Frontal cortex (tissue), 4 donors: ENCODE results near the gene DLG1. TPM values are rescaled to one million over a fixed set of nuclear protein-coding genes. Genes with fewer than 3 reads are reported as not detected.
"Not testable (repeated sequence)": the region's sequence is repeated elsewhere in the genome, so short reads cannot be mapped to it uniquely, and the experiment has no call there.

Source experiments
- DNase-seq, 2 donors: peaks; one replicate each; pipeline ENCODE4 v3.0.0; 2012; ENCODE audit warnings: low spot score in 2 of 2
- FAIRE-seq: peaks from 2 replicates; lab custom pipeline; 2012; peaks lifted over from hg19 to GRCh38; lab: Jason Lieb, UNC
- total RNA-seq: library from RNA; depleted of rRNA; stranded (reverse); fragments of >200 nt; gene quantifications from one replicate; pipeline ENCODE4 v1.2.3, GENCODE V29; 2014
- donor health status: control.
- donor health status: control.
- donor health status: control.

DLG1 gene
- total RNA-seq, 1 donor from 2014 or later: 112 TPM

GRCh38 chr3:197195326-197195725 is 103.1 kb downstream of the DLG1 start:
- FAIRE-seq (no peak), DNase-seq (no peak)

- FAIRE-seq, DNase-seq: not testable (repeated sequence)
Measured at GRCh38 chr3:197193759-197194158, 104.7 kb downstream of the DLG1 start.

- no peak for FAIRE-seq
Measured at GRCh38 chr3:197191897-197192296, 106.5 kb downstream of the DLG1 start.

GRCh38 chr3:197189623-197190022 is 108.8 kb downstream of the DLG1 start:
- DNase-seq: no peak
- no peak for FAIRE-seq

More at GRCh38 chr3:197191897-197192296, 106.5 kb downstream of the DLG1 start:
- DNase-seq: no peak

GRCh38 chr3:197188963-197189362 is 109.4 kb downstream of the DLG1 start:
- DNase-seq: no peak
- no peak for FAIRE-seq

- FAIRE-seq (peak; percentile 93), DNase-seq (peak; percentile 23 to 28)
Measured at GRCh38 chr3:197186887-197187588, 111.4 kb downstream of the DLG1 start.

GRCh38 chr3:197183582-197183981 is 114.8 kb downstream of the DLG1 start:
- no peak for DNase-seq

GRCh38 chr3:197181741-197182140 is 116.7 kb downstream of the DLG1 start:
- FAIRE-seq (no peak), DNase-seq (no peak)

More at GRCh38 chr3:197183582-197183981, 114.8 kb downstream of the DLG1 start:
- no peak for FAIRE-seq

GRCh38 chr3:197178998-197179397 is 119.4 kb downstream of the DLG1 start:
- DNase-seq (no peak), FAIRE-seq (no peak)

- no peak for FAIRE-seq
- no peak for DNase-seq
Measured at GRCh38 chr3:197175503-197175902, 122.9 kb downstream of the DLG1 start.

- DNase-seq: no peak
- no peak for FAIRE-seq
Measured at GRCh38 chr3:197174927-197175326, 123.5 kb downstream of the DLG1 start.

GRCh38 chr3:197173620-197174019 is 124.8 kb downstream of the DLG1 start:
- no peak for FAIRE-seq
- no peak for DNase-seq

GRCh38 chr3:197171481-197172067 is 126.8 kb downstream of the DLG1 start:
- no peak for FAIRE-seq

GRCh38 chr3:197169028-197169427 is 129.4 kb downstream of the DLG1 start:
- FAIRE-seq (no peak), DNase-seq (no peak)

More at GRCh38 chr3:197171481-197172067, 126.8 kb downstream of the DLG1 start:
- no peak for DNase-seq

- DNase-seq (no peak), FAIRE-seq (no peak)
Measured at GRCh38 chr3:197168606-197169005, 129.8 kb downstream of the DLG1 start.

GRCh38 chr3:197168063-197168462 is 130.3 kb downstream of the DLG1 start:
- FAIRE-seq (no peak), DNase-seq (no peak)

GRCh38 chr3:197167549-197167948 is 130.9 kb downstream of the DLG1 start:
- FAIRE-seq: no peak
- DNase-seq: no peak

GRCh38 chr3:197165890-197166289 is 132.5 kb downstream of the DLG1 start:
- FAIRE-seq: no peak
- DNase-seq: no peak

- FAIRE-seq (no peak), DNase-seq (no peak)
Measured at GRCh38 chr3:197155046-197155445, 143.4 kb downstream of the DLG1 start.

GRCh38 chr3:197151580-197151979 is 146.8 kb downstream of the DLG1 start:
- DNase-seq: no peak
- no peak for FAIRE-seq

GRCh38 chr3:197149528-197149927 is 148.9 kb downstream of the DLG1 start:
- DNase-seq (no peak), FAIRE-seq (no peak)

GRCh38 chr3:197144188-197144587 is 154.2 kb downstream of the DLG1 start:
- DNase-seq (no peak), FAIRE-seq (no peak)
